ENCODE results near the gene IGF1R. TPM values are rescaled to one million over a fixed set of nuclear protein-coding genes. Genes with fewer than 3 reads are reported as not detected.

Gene IGF1R
- total RNA-seq, 1 experiment from 2014 or later, result 0.56 TPM

DNA sequence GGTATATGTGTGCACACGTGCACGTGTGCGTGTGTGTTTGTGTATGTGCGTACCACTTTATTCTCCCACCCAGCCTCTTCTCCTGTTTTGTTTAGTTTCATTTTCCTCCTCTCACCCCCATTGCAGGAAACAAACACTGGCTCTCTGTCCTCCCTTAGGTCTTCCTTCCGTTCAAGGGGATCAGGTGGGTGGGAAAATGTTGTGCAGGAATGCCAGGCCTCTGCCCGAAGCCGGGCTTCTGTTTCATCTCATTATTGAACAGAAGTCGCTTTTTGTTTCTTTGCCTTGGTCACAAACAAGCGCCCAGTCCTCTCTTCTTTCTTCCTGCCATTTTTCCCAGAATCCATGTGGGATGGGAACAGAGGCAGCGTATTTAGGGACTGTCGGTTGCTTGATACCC lies 69.6 kb downstream of the IGF1R start:
- no peak overlapping the region for H3K4me2 ChIP-seq (ENCODE audit: low read depth, low read length, poor library complexity, severe bottlenecking)
- no peaks in the 10 kb centered on the region for H4K20me1 ChIP-seq (ENCODE audit: insufficient read depth, low read depth, low read length)
- H3K9ac ChIP-seq (ENCODE audit: low read length), result no peak overlapping the region
- no peak overlapping the region for H3K4me3 ChIP-seq (ENCODE audit: low read length)
- DNase-seq, result no peak
- H3K9me2 ChIP-seq (replicated peaks; ENCODE audit: insufficient read depth, low read length), result no peaks in the 10 kb centered on the region
- H3K4me1 ChIP-seq (ENCODE audit: low read length), result no peaks in the 10 kb centered on the region
- no peaks in the 10 kb centered on the region for H3K9me3 ChIP-seq (ENCODE audit: low read length)
- H3K27me3 ChIP-seq (ENCODE audit: low read length), result no peaks in the 10 kb centered on the region
- H3K79me2 ChIP-seq (ENCODE audit: low read length), result no peaks in the 10 kb centered on the region
- H3K36me3 ChIP-seq (ENCODE audit: insufficient read depth, low read length), result no peaks in the 10 kb centered on the region
- H2AFZ ChIP-seq (ENCODE audit: low read length), result no peak overlapping the region
- H3K27ac ChIP-seq (ENCODE audit: low read length), result no peak overlapping the region

DNA sequence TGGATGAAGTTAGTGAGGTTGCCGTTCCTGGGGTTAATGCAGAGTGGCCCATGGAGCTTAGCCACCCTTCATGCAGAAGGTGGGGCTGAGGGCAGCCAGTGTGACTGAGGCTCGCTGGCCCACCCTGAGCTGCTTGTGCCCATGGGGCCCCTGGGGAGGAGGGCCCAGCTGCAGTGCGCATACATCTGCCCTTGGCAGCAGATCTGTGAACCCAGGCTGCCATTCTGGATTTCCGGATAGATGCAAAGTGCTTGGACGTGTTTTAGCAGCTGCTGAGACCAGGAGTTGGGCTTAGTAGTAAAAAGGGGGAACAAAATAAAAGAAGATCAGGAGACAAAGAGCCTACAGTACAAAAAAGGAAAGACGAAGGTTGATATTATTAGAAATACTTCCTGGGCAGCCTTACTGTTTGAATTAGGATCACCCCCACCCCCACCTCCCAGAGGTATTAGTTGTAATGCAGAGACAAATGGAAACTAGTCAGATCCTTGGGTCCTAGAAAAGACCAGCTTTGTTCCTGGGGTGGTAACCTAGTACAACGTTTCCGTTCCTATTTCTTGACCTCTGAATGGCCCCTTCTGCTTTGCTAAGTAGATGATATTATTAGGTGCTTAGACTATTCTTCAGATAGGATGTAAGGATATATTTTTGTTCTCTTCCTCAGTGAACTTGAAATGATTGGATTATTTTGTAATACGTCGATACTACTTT lies 70.2 kb downstream of the IGF1R start:
- H3K36me3 ChIP-seq (ENCODE audit: insufficient read depth, low read length), result no peaks in the 10 kb centered on the region
- H3K9me2 ChIP-seq (replicated peaks; ENCODE audit: insufficient read depth, low read length), result no peaks in the 10 kb centered on the region
- no peaks in the 10 kb centered on the region for H3K79me2 ChIP-seq (ENCODE audit: low read length)
- H3K27me3 ChIP-seq (ENCODE audit: low read length), result no peaks in the 10 kb centered on the region
- no peak overlapping the region for H2AFZ ChIP-seq (ENCODE audit: low read length)
- no peak overlapping the region for H3K27ac ChIP-seq (ENCODE audit: low read length)
- H3K9me3 ChIP-seq (ENCODE audit: low read length), result no peaks in the 10 kb centered on the region
- no peak overlapping the region for H3K4me3 ChIP-seq (ENCODE audit: low read length)
- no peak for DNase-seq
- no peak overlapping the region for H3K4me2 ChIP-seq (ENCODE audit: low read depth, low read length, poor library complexity, severe bottlenecking)
- H4K20me1 ChIP-seq (ENCODE audit: insufficient read depth, low read depth, low read length), result no peaks in the 10 kb centered on the region
- H3K9ac ChIP-seq (ENCODE audit: low read length), result no peak overlapping the region
- no peaks in the 10 kb centered on the region for H3K4me1 ChIP-seq (ENCODE audit: low read length)

DNA sequence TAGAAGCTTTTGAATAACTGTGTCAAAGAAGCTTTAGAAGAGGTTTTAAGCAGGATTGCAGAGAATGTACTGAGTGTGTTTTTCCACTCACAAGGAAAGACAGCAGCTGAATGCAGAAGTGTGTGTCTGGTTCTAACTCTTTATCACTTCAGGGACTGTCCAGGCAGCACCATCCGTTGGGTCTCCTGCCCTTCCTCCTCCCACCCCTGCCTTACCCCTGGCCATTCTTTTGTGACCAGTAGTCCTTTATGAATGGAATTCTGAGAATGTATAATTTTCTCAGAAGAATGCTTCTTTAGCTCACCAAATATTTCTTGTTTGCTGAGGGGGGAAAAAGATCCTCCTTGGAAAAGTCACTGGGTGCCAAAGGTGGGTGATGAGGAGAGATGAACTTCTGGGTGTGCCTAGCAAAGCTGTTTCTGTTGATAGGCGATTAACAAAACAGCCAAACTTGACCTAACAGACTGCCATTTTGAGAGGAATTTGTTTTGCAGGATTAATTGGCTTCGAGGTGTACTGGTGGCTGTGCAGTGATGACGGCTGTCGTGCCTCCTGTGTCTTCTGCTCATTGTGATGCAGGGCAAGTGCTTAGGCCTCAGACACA lies 70.9 kb downstream of the IGF1R start:
- no peaks in the 10 kb centered on the region for H4K20me1 ChIP-seq (ENCODE audit: insufficient read depth, low read depth, low read length)
- H3K4me2 ChIP-seq (ENCODE audit: low read depth, low read length, poor library complexity, severe bottlenecking), result no peak overlapping the region
- no peak overlapping the region for H2AFZ ChIP-seq (ENCODE audit: low read length)
- H3K9me3 ChIP-seq (ENCODE audit: low read length), result no peaks in the 10 kb centered on the region
- H3K79me2 ChIP-seq (ENCODE audit: low read length), result no peaks in the 10 kb centered on the region
- no peaks in the 10 kb centered on the region for H3K36me3 ChIP-seq (ENCODE audit: insufficient read depth, low read length)
- no peaks in the 10 kb centered on the region for H3K9me2 ChIP-seq (replicated peaks; ENCODE audit: insufficient read depth, low read length)
- no peak for DNase-seq
- no peak overlapping the region for H3K27ac ChIP-seq (ENCODE audit: low read length)
- H3K27me3 ChIP-seq (ENCODE audit: low read length), result no peaks in the 10 kb centered on the region
- no peak overlapping the region for H3K9ac ChIP-seq (ENCODE audit: low read length)
- no peak overlapping the region for H3K4me3 ChIP-seq (ENCODE audit: low read length)
- H3K4me1 ChIP-seq (ENCODE audit: low read length), result no peaks in the 10 kb centered on the region

DNA sequence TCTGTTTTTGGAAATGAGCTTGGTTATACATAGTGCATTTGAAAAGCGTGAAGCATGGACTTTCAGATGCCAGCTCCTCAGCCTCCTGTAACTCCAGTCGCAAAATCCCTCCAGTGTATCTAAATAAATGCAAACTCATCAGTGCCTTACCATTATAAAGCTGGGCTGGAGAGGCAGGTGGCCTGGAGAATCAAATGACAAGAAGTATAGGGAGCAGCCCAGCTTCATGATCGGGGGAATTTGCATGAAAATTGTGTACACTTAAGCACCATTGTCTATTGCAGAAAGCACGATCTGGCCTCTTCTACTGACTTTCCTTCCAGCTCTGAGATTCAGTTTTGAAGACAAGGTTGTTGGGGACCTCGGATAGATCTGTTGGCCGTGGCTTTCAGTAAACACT lies 71.7 kb downstream of the IGF1R start:
- H3K4me3 ChIP-seq (ENCODE audit: low read length), result no peak overlapping the region
- DNase-seq, result no peak
- H3K27me3 ChIP-seq (ENCODE audit: low read length), result no peaks in the 10 kb centered on the region
- H3K4me2 ChIP-seq (ENCODE audit: low read depth, low read length, poor library complexity, severe bottlenecking), result no peak overlapping the region
- no peaks in the 10 kb centered on the region for H3K4me1 ChIP-seq (ENCODE audit: low read length)
- no peaks in the 10 kb centered on the region for H4K20me1 ChIP-seq (ENCODE audit: insufficient read depth, low read depth, low read length)
- H3K27ac ChIP-seq (ENCODE audit: low read length), result no peak overlapping the region
- H2AFZ ChIP-seq (ENCODE audit: low read length), result no peak overlapping the region
- H3K9ac ChIP-seq (ENCODE audit: low read length), result no peak overlapping the region
- H3K36me3 ChIP-seq (ENCODE audit: insufficient read depth, low read length), result no peaks in the 10 kb centered on the region
- H3K9me3 ChIP-seq (ENCODE audit: low read length), result no peaks in the 10 kb centered on the region
- no peaks in the 10 kb centered on the region for H3K79me2 ChIP-seq (ENCODE audit: low read length)
- H3K9me2 ChIP-seq (replicated peaks; ENCODE audit: insufficient read depth, low read length), result no peaks in the 10 kb centered on the region

DNA sequence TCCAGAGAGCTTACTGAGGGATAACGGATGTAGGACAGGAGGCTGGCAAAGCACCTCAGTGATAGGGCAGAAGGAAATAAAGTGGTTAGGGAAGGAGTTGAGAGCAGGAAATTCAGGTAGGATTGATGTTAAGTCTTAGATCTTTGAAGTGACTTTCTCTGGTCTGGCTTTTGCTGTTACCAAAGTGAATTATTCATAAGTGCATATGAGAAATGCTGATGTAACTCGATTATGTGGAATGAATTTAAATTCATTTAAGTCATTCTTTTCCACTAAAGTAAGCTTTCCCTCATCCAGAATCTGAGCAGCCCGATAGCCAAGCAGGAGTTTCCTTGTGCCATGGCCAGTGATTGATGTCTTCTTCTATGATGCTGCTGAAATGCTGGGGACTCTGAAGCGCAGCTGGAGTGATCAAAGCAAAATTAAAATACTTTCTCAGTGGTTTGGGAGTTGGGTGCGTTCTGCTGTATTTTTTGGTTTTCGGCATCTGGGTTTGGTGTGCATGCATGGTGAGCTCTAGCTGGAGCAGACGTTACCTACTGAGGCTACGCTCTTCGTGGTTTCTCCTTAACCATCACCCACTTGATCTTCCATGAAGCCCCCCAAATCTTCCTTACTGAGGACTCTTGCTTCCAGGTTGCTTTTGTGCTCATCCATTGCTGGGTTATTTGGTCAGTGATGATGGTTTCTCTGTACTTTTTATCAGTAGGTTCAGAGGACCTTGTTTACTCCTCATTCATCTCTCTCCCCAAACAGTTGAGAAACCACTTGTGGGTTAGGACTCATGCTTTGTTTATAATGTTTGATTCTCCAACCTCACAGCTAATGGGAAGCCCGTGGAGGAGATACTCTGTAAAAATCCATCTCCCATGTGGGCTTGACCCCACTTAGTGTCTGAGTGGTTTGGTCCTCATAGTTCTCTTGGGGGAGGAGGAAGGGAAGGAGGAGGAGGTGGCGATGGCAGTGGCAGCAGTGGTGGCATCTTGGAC lies 72.5 kb downstream of the IGF1R start:
- Histone ChIP-seq H3K27ac (ENCODE audit: low read length) (no peak overlapping the region), H3K27me3 (ENCODE audit: low read length) (no peaks in the 10 kb centered on the region), H3K36me3 (ENCODE audit: insufficient read depth, low read length) (no peaks in the 10 kb centered on the region), H3K4me1 (ENCODE audit: low read length) (no peaks in the 10 kb centered on the region), H3K9me3 (ENCODE audit: low read length) (no peaks in the 10 kb centered on the region), H3K9ac (ENCODE audit: low read length) (no peak overlapping the region), H3K9me2 (replicated peaks; ENCODE audit: insufficient read depth, low read length) (no peaks in the 10 kb centered on the region), H3K4me3 (ENCODE audit: low read length) (no peak overlapping the region), H3K79me2 (ENCODE audit: low read length) (no peaks in the 10 kb centered on the region), H2AFZ (ENCODE audit: low read length) (no peak overlapping the region), H4K20me1 (ENCODE audit: insufficient read depth, low read depth, low read length) (no peaks in the 10 kb centered on the region), H3K4me2 (ENCODE audit: low read depth, low read length, poor library complexity, severe bottlenecking) (no peak overlapping the region)
- DNase-seq, result no peak

DNA sequence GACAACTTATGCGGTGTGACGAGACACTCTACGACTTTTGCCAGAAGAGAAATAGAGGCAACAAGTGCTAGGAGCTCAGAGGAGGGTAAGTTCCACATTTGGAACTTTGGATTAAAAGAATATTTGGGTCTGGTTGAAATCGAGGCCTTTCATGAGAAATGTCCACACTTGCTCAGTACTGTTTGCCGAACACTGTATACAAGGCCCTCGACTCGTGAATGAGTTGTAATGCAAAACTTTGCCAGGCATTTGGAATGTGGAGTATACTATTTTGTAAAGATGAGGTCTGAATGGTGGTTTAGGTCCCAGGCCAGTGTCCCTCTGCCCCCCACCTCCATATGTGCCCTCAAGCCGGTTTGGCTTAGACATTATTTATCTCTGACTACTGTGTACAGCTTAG lies 73.9 kb downstream of the IGF1R start:
- Histone ChIP-seq H3K9me3 (ENCODE audit: low read length) (no peaks in the 10 kb centered on the region), H3K27ac (ENCODE audit: low read length) (no peak overlapping the region), H3K79me2 (ENCODE audit: low read length) (no peaks in the 10 kb centered on the region), H3K27me3 (ENCODE audit: low read length) (no peaks in the 10 kb centered on the region), H3K4me1 (ENCODE audit: low read length) (no peaks in the 10 kb centered on the region), H3K36me3 (ENCODE audit: insufficient read depth, low read length) (no peaks in the 10 kb centered on the region), H3K9ac (ENCODE audit: low read length) (no peak overlapping the region), H3K9me2 (replicated peaks; ENCODE audit: insufficient read depth, low read length) (no peaks in the 10 kb centered on the region), H3K4me3 (ENCODE audit: low read length) (no peak overlapping the region), H4K20me1 (ENCODE audit: insufficient read depth, low read depth, low read length) (no peaks in the 10 kb centered on the region), H2AFZ (ENCODE audit: low read length) (no peak overlapping the region), H3K4me2 (ENCODE audit: low read depth, low read length, poor library complexity, severe bottlenecking) (no peak overlapping the region)
- no peak for DNase-seq

DNA sequence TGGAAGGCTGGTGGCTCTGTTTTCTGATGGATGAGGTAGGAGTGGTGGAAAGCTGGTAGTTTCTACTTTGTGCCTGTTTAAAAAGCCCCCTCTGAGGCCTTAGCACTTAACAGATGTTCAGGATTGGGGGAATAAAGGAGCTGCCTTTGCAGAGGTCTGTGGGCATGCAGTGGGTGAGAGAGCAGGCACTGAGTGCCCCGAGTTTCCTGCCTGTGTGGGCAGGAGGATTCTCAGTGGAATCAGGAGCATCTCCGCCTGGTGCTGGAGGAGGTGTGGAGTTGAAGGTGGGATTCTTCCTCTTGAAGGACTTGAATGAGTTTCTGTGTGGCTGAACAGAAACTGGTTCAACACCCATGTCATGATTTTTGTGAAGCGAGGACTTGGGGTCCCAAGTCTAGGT lies 74.3 kb downstream of the IGF1R start:
- DNase-seq, result no peak
- Histone ChIP-seq H3K9me2 (replicated peaks; ENCODE audit: insufficient read depth, low read length) (no peaks in the 10 kb centered on the region), H3K27ac (ENCODE audit: low read length) (no peak overlapping the region), H3K4me1 (ENCODE audit: low read length) (no peaks in the 10 kb centered on the region), H4K20me1 (ENCODE audit: insufficient read depth, low read depth, low read length) (no peaks in the 10 kb centered on the region), H2AFZ (ENCODE audit: low read length) (no peak overlapping the region), H3K4me2 (ENCODE audit: low read depth, low read length, poor library complexity, severe bottlenecking) (no peak overlapping the region), H3K9ac (ENCODE audit: low read length) (no peak overlapping the region), H3K79me2 (ENCODE audit: low read length) (no peaks in the 10 kb centered on the region), H3K27me3 (ENCODE audit: low read length) (no peaks in the 10 kb centered on the region), H3K36me3 (ENCODE audit: insufficient read depth, low read length) (no peaks in the 10 kb centered on the region), H3K9me3 (ENCODE audit: low read length) (no peaks in the 10 kb centered on the region), H3K4me3 (ENCODE audit: low read length) (no peak overlapping the region)

DNA sequence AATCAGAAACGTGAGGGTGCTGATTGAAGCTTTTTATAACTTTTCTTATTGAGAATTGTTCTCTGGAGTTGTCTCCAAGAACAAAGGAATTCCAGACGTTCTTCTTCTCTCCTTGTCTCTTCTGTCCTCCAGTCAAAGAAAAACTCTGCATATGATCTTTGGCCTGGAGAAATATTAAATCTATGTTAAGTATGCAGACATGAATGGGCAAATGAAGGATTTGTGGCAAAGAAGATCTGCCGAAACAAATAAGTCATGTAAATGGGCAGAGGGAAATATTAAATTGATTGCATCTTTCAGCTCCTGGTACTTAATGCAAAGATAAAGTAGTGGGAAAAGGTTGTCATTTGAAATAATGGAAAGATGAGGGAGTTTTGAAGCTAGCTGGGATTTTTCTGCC lies 74.9 kb downstream of the IGF1R start:
- no peak overlapping the region for H3K4me2 ChIP-seq (ENCODE audit: low read depth, low read length, poor library complexity, severe bottlenecking)
- no peaks in the 10 kb centered on the region for H4K20me1 ChIP-seq (ENCODE audit: insufficient read depth, low read depth, low read length)
- H3K4me3 ChIP-seq (ENCODE audit: low read length), result no peak overlapping the region
- DNase-seq, result no peak
- H3K27ac ChIP-seq (ENCODE audit: low read length), result no peak overlapping the region
- H3K4me1 ChIP-seq (ENCODE audit: low read length), result no peaks in the 10 kb centered on the region
- H3K27me3 ChIP-seq (ENCODE audit: low read length), result no peaks in the 10 kb centered on the region
- no peaks in the 10 kb centered on the region for H3K36me3 ChIP-seq (ENCODE audit: insufficient read depth, low read length)
- H3K9me3 ChIP-seq (ENCODE audit: low read length), result no peaks in the 10 kb centered on the region
- no peaks in the 10 kb centered on the region for H3K79me2 ChIP-seq (ENCODE audit: low read length)
- no peak overlapping the region for H3K9ac ChIP-seq (ENCODE audit: low read length)
- H3K9me2 ChIP-seq (replicated peaks; ENCODE audit: insufficient read depth, low read length), result no peaks in the 10 kb centered on the region
- H2AFZ ChIP-seq (ENCODE audit: low read length), result no peak overlapping the region

Measured in Karpas-422 (cell line).